GM18507 (cell line): ENCODE results near the gene C20orf141.
"Not testable (repeated sequence)": the region's sequence is repeated elsewhere in the genome, so short reads cannot be mapped to it uniquely, and the experiment has no call there.

Experiments
- DNase-seq: peaks from one replicate; pipeline ENCODE4 v3.0.0; 2011; ENCODE audit warnings: low read depth; ENCODE audit not compliant: insufficient read length; ENCODE audit errors: extremely low spot score
- FAIRE-seq: peaks from 2 replicates; lab custom pipeline; 2011; peaks lifted over from hg19 to GRCh38; lab: Jason Lieb, UNC

C20orf141 gene

DNA sequence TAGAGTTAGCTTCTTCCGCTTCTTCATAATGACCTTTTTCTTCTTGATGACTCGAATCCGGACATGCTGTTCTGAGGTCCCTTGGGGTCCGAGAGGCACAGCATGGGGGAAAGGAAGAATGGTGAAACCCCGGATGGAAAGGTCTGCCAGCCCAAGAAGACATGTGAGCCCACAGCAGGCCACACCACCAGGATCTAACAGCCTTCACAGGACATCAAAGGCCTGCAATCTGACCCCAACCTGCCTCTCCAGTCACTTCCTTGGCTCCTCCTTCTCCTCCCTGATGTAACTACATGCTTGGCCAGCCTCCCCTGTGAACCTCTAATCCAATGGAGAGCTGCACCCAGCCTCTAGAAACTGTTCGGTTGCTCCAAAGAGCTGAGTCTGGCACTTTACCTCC, 16.0 kb upstream of the C20orf141 start:
- DNase-seq, result no peak
- FAIRE-seq, result peak; percentile 67

DNA sequence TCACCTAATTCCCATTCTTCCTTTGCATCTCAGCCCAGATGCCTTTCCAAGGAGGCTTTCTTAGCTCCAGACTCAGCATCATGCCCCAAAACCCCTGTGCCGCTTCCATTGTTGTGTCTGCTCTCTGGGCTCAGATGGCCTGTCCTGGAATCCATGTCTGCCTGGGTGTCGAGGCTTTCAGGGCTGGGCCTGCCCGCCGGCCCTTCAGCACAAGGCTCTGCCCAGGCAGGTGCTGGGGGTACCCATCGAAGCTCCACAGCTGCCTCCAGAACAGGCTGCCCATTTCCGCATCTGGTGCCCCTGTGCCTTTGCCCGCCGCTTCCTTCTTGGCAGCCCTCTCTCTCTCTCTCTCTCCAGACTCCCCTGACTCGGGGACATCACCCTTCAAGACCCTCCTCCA, 15.5 kb upstream of the C20orf141 start:
- no peak for DNase-seq
- FAIRE-seq, result peak; percentile 15

DNA sequence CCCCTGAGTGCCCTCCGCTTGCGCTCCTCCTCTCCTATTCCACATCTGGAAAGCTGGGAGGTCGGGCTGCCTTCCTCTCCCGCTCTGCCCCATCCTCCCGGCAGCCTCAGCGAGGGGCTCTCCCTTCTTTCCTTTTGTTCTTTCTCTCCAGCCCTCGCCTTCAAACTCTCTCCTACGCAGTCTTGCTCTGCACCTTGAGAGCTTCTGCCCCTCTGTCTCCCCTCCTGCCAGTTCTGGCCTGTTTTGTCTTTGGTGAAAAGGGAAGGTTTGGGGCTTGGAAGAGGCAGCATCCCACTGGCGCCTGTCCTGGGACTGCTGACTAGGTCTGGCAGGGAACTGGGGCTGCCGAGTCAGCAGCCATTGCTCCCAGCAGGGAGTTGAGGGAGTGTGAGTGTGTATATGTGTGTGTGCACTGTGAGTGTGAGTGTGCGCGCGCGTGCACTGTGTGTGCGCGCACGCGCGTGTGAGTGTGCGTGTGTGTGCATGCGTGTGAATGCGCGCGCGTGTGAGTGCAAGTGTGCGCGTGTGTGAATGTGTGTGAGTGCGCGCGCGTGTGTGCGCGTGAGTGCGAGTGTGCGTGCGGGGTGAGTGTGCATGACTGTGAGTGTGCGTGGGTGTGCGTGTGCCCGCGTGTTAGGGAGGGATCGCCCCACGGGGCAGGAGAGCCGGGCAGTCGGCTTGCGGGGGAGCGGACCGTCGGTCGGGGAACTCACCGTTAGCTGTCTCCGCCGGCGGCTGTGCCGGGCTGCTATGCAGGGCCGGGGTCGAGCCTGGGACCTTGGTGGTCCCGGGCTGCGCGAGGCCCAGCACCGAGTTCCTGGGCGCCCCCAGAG, 14.9 kb upstream of the C20orf141 start:
- FAIRE-seq (peak; percentile 64), DNase-seq (no peak)

DNA sequence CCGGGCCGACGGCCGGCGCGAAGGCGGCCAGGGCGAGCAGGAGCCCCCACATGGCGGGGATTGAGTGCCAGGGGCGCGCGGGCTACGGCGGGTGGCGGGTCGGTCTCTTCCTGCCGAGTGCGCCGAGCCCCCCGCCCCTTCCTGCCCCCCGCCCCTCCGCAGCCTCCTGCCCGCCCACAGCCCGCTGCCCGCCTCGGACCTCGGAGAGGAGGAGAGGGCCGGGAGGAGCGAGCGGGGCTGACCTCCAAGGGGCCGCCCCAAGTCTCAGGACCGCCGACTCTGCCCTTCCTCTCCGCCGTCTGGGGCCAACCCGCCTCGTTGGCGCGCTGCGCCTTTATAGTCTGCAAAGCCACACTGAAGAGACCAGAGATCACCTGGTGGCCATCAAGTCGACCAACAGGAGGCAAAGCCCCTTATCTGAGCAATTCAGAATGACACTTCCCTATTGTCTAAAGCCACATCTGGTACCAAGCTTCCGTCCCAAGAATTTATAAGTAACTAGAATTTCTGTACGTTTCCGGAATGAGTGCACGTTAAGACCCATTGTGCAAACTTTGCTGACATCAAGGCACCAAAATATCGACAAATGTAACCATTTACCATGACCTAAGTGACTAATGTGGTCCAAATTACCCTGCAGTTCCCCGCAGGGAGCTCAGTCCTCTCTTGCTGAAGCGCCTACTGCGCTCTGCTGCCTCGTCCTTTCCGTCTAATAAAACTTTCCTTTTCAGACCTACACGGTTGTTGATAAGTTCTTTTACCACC, 14.1 kb upstream of the C20orf141 start, which contains the start of gene CPXM1:
Gene CPXM1, minus strand, starts transcription at position 107 of the 765 bp plus-strand sequence. Its CDS starts 55 bp downstream, at position 52.
- FAIRE-seq, result peak; percentile 88

DNA sequence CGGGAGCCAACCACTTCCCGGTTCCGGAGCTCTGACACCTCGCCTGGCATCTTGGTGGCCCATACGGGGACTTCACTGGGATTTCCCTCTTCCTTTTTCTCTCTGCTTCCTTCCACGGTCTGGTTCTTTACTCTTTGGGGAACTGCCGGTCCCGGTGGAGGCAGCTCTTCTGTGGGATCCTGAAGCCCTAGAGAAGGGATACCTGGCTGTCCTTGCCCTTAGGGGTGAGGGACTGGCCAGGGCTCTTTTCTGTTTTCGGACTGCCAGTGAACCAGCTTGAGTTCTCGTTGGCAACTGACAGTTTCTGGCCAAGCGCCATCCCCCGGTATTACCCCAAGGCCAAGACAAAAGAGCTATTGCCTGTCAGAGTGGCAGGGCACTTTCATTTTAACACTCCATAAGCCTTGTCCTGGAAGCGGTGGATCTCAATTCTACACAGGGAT, 13.5 kb upstream of the C20orf141 start:
- FAIRE-seq (no peak), DNase-seq (no peak)

More for the DNA sequence above, 14.1 kb upstream of the C20orf141 start, which contains the start of gene CPXM1:
- peak; percentile 54 for DNase-seq

DNA sequence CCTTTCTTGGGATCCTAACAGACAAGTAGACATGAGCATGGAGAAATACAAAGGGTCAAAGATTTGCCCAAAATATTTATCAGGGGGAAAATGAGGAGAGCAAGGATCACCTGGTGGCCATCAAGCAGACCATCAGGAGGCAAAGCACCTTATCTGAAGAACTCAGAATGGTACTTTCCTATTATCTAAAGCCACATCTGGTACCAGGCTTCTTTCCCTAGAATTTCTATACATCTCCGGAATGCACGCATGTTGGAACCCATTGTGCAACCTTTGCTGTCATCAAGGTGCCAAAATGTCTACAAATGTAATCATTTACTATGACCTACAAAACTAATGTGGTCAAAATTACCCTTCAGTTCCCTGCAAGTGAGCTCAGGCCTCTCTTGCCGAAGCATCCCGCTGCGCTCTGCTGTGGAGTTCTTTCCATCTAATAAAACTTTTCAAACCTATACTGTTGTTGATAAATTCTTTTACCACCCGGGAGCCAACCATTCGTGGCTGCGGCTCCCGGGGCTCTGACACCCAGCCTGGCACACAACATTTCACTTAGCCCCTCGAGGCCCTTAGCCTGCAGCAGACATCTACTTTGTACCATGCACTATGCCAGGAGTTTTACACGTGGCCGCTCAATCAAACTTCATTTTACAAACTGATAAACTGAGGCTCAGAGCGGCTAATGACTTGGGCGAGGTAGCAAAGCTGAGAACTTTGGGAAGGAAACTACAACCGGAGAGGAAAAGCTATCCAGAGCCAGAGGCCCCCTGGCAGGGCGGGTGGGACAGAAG, 10.6 kb upstream of the C20orf141 start:
- DNase-seq (no peak), FAIRE-seq (no peak)

DNA sequence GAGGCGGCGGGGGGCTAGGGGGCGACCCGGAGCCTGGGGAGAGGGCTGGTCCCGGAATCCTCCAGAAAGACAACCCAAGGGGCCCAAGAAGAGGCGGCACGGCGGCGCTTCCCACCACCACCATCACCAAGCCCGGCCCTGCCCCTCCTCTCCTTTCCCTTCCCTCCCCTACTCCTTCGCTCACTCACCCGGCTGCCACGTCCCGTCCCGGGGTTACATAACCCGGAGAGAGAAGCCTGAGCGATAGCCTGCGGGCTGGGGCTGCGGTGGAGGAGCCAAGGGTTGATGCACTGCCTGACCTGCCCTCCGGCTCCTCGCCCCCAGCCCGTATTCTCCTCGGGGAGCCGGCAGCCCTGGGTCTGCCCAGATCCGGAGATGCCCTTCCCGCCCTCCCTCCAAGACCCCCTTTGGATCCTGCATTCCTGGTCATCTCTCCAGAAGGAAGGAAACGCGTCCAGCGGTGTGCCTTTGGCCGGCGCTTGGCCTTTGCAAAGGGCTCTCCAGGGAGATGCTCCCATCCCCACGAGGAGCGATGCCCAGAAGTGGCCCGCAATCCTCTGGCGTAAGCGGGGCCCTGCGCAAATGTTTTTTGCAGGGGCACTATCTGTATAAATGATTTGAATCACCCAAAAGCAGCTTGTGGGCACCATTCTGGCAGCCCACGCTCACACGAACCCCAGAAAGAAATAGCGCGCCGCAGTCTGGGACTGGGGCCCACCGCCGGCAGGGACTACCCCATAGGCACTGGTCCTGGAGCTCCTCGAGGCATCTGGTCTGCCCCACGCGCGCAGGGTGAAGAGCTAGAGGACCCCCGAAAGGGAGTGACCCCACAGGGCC, 9.7 kb upstream of the C20orf141 start:
- FAIRE-seq, result no peak
- no peak for DNase-seq

DNA sequence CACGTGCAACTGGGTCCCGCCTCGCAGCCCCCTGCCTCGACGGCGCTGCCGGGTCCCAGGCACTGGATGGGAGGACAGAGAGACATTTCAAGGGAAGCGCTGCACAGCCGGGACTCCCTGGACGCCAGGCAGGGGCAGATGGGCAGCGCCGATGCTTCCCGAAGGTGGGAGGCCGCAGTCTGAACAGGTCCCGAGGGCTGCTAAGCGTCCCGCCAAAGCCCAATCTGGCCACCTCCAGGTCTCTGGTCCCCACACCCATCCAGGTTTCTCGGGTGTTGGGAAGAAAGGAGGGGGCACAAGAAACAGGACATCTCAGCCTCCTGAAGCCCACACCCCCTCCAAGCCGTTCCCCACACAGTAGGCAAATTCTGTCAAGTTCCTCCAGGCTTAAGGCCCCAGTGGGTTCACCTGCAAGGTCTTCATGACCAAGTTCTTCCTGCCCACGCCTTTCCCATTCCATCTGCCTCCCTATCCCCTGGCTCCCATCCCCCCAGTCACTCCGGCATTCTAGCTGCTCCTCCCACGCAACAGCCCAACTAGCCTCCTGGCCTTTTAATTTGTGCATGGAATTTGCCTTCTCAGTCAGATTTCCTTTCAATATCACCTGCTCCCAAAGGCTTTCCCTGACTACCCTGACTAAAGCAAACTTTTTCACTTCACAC, 9.0 kb upstream of the C20orf141 start:
- FAIRE-seq (no peak), DNase-seq (no peak)

DNA sequence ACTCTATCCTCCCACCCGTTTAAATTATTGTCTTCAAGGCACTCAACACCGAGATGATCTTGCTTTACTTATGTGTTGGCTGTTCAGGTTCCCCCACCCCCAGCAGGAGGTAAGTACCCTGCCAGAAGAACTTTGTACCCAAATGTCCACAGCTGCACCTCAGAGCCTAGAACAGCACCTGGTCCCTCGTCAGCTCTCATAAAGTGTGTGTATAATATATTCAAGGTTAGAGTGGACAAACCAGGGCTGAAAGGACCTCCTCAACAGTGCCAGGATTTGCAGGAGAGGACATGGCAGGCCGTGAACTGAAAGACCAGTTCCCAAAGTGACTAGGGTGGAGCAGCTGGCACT, 8.5 kb upstream of the C20orf141 start:
- no peak for DNase-seq
- no peak for FAIRE-seq

DNA sequence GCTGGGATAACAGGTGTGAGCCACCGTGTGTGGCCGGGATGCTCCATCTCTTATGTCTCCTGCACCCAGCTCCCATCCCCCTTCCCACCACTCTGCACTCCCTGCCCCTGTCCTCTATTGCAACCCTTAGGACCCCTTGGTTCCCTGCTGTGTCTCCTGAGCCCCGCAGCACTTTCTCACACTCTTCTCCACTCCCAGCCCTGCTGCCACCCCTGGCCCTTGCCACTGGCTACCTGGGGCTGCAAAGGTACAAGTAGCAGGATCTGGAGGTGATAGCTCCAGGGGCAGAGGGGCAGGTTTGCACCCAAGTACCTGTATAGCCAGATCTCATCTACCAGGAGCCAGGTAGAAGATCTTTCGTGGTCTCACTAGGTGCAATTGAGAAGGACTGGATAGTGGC, 7.8 kb upstream of the C20orf141 start:
- no peak for DNase-seq
- no peak for FAIRE-seq

DNA sequence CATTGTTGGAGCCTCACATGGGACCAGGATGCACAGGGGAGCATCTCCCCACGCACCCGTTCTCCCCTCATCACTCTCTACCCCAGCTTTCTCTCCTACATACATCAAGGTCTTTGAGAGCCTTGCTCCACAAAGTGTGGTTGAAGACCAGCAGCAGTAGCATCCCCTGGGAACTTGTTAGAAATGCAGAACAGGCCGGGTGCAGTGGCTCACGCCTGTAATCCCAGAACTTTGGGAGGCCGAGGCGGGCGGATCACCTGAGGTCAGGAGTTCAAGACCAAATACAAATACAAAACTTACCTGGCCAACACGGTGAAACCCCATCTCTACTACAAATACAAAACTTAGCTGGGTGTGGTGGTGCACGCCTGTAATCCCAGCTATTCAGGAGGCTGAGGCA, 6.9 kb upstream of the C20orf141 start:
- not testable (repeated sequence) for DNase-seq, FAIRE-seq

DNA sequence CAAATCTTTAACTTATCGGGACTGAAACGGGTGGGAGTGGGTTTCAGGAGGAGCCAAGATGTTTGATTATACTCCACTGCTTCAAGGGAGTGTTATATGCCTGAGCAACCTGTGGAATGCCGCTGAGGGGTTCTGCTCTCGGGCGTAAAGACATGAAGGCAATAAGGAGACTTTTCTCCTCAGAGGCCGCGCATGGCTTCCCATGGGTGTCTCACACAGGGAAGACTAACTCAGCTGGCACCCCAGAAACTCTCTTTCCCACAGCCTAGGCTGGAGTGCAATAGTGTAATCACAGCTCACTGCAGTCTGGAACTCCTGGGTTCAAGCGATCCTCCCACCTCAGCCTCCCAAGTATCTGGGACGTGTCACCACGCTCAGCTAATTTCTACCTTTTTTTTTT, 5.1 kb upstream of the C20orf141 start:
- DNase-seq, result no peak
- no peak for FAIRE-seq

DNA sequence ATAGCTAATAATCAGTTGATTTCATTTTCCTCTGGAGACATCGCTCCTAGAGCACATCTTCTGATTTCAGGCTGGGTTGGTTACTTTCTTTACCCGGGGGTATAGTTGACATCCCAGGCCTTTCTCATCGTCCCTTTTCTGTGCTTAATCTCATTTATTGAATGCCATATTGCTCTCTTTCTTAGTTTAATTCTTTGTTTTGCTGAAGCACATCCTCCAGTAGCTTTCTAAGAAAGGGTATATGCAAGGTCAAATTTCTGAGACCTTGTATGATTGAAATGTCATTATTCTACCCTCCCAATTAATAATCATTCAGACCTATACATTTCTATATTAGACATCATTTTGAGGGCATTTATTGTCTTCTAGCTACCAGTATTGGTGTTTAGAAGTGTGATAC, 2.6 kb upstream of the C20orf141 start:
- no peak for FAIRE-seq
- no peak for DNase-seq

DNA sequence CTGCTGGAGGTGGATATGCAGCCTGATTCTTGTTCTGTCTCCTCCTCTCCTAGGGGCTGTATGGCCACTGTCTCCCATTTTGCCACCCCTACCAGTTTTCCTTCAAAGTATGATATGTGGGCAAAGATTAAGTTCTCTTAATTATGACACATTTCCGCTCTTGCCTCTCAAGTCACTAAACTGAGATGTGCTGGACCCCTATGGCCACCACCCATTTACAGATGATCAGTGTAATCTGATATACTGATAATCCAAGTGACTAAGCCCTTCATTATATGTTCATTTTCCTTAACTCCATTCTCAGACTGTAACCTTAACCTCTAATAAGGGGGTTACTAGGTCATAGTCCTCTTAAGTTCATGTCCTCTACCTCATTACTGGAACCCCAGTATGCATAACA, 711 bp upstream of the C20orf141 start:
- FAIRE-seq (no peak), DNase-seq (no peak)

DNA sequence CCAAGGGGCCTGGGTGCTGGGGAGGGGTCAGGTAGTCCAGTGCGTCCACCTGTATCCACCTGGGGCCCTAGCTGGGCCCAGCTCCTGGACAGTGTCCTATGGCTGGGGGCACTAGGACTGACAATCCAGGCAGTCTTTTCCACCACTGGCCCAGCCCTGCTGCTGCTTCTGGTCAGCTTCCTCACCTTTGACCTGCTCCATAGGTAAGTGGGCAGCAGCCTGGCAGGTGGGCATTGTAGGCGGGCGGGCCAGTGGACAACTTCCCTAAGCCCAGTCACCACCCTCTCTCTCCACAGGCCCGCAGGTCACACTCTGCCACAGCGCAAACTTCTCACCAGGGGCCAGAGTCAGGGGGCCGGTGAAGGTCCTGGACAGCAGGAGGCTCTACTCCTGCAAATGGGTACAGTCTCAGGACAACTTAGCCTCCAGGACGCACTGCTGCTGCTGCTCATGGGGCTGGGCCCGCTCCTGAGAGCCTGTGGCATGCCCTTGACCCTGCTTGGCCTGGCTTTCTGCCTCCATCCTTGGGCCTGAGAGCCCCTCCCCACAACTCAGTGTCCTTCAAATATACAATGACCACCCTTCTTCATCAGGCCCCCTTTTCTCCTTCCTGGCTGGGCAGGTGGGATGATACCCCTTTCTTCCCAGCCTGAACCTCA, 584 bp downstream of the C20orf141 start:
- FAIRE-seq (no peak), DNase-seq (no peak)

DNA sequence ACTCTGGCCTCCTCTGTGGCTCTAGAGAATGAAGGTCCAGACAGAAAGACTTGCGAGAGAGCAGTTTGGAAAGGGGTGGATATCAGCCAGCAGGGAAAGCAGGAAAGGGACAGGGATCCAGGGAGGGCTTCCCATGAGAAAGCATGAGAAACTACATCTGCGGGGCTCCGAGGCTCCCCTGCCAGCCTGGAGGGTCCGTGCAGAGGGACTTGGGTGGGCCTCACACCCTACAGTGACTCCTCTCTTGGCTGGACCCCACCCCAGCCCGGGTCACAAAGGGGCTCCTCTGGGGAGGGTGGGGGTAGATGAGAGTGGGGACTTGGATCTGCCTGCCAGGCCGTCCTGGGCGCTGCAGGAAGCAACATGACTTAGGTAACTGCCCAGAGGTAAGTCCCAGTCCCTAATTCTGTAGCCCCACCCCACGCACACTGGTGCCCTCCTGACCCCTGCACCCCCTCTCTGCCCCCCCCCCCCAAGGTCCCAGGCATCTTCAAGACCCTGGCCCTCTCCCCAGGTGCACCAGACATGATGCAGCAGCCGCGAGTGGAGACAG, 1.3 kb downstream of the C20orf141 start, which contains the start of gene TMEM239:
Gene TMEM239, plus strand, starts transcription at position 335 of the 553 bp plus-strand sequence. Its CDS starts 191 bp downstream, at position 526.
- DNase-seq (no peak), FAIRE-seq (no peak)

DNA sequence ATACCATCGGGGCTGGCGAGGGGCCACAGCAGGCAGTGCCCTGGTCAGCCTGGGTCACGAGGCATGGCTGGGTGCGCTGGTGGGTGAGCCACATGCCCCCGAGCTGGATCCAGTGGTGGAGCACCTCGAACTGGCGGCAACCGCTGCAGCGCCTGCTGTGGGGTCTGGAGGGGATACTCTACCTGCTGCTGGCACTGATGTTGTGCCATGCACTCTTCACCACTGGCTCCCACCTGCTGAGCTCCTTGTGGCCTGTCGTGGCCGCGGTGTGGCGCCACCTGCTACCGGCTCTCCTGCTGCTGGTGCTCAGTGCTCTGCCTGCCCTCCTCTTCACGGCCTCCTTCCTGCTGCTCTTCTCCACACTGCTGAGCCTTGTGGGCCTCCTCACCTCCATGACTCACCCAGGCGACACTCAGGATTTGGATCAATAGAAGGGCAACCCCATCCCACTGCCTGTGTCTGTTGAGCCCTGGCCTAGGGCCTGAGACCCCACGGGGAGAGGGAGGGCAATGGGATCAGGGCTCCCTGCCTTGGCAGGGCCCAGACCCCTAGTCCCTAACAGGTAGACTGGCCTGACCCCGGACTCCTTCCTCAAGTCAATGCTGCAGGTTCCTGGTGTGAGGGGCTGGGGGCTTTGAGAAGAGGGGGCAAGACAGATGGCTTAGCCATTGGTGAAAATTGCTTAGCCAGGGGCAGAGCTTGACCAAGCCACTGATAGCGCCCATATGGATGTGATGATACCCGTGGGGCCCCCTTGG, 2.0 kb downstream of the C20orf141 start:
- FAIRE-seq, result no peak
- no peak for DNase-seq
